GM21360 (cell line): Measurements from ENCODE around the gene ANKRD33.

Experiments used
- ATAC-seq: cut with Tn5 transposase; IDR thresholded peaks from one replicate; pipeline ENCODE4 v1.9.1; 2021; ENCODE audit warnings: mild to moderate bottlenecking, moderate library complexity; ENCODE audit not compliant: unreplicated experiment

Gene ANKRD33

GRCh38 chr12:51898506-51898905 lies 10.6 kb downstream of the ANKRD33 start:
- no peak for ATAC-seq

DNA sequence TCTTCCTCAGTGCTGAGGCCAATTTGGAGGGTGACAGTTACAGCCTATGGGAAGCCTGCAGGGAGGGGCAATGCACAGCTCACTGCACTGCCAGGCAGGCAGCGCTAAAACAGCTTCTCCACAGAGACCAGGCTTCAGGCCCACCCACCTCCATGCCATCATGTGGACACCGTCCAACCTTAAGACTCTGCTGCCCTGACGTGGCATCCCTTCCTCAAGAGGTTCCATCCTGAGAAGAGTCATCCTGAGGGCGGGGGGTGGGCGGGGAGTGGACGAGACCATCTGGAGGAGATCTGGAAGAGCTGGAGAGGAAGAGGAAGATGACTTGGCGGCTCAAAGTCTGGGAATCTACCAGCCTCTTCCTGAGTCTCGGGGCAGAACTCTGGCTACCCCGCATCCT lies 11.0 kb downstream of the ANKRD33 start:
- no peak for ATAC-seq

GRCh38 chr12:51900323-51900889 lies 12.5 kb downstream of the ANKRD33 start:
- no peak for ATAC-seq

GRCh38 chr12:51901121-51901817 lies 13.4 kb downstream of the ANKRD33 start:
- ATAC-seq: no peak

DNA sequence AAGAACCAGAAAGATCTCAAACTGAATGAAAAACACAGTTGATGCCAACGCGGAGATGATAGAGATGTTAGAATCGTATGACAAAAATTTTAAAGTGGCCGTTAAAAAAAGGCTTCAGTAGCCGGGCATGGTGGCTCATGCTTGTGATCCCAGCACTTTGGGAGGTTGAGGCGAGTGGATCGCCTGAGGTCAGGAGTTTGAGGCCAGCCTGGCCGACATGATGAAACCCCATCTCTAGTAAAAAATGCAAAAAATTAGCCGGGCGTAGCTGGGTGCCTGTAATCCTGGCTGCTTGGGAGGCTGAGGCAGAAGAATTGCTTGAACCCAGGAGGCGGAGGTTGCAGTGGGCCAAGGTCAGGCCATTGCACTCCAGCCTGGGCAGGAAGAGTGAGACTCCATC lies 14.0 kb downstream of the ANKRD33 start:
- ATAC-seq: no peak

GRCh38 chr12:51904951-51905470 lies 17.1 kb downstream of the ANKRD33 start:
- no peak for ATAC-seq

DNA sequence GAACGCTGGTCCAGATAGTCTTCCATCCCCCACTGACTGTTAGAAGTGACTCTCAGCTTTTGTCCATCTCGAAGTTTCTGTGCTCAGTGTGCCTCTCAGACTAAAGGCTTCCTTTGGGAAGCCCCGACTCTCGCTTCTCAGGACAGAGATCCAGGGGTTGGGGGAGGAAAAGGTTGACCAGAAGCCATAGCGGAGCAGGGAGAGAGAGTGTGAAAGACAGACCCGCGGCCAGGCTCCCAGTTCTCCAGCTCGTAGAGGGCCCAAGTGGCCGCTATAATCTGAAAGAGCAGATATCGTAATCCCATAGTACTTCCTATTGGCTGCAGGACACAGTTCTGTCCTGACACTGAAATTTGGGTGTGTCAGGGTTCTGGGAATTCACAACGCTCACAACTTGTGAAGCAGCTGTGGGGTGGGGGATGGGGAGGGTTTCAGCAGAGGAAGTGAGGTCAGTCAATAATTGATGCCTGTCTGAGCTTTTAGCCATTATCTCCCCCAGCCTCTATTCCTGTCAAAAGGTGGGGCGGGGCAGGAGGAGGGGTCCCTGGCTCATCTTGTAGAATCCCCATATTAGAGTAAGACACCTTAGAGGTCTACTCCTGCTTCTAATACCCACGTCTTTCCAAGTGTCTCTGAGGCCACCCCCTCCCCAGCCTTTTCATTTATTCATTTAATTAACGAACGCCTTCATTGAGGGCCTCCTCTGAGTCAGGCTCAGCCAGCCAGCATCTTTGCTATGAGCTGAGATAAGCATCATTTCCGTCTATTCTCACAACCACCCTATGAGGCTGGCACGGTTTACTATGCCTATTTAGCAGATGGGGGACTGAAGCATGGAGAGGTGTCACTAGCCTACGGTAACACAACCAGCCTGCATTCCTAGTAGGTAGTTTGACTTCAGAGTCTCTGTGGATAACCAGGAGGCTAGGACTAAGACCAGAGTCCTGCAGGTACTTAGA lies 17.8 kb downstream of the ANKRD33 start:
- no peak for ATAC-seq

DNA sequence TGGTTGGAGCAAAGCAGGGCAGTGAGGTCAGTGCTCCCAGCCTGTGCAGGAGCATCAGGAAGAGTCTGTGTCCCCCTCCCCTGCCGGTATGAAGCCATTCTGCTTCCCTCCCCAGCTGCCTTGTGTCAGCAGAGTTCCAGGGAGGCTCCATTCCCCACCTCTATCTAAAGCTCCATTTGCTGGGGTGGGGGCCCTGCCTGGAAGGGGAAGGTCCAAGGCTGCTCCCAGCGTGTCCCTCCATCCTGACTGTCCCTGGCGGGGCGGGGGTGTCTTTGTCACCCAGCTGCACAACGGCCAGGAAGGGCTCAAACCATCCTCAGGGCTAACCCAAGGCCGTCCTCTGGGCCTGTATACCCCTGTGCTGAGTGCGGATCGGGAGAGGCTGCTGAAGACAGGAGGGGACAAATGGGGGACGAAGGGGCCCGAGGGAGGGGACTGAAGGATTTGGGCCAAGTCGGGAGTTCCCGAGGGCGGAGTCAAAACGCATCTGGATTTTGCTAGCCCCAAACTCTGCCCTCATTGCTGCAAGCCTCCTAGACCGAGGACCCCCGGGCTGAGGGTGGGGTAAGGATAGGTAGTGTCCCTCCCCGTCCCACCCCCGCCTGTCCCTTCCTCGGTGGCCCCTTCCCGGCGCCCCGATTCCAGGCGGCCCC lies 18.7 kb downstream of the ANKRD33 start:
- no peak for ATAC-seq

GRCh38 chr12:51907083-51907855 lies 19.4 kb downstream of the ANKRD33 start, which contains the start of gene ACVRL1:
Gene ACVRL1 (plus strand): TSS chr12:51907504. CDS start chr12:51912475, 4,971 bp downstream.
- no peak for ATAC-seq

DNA sequence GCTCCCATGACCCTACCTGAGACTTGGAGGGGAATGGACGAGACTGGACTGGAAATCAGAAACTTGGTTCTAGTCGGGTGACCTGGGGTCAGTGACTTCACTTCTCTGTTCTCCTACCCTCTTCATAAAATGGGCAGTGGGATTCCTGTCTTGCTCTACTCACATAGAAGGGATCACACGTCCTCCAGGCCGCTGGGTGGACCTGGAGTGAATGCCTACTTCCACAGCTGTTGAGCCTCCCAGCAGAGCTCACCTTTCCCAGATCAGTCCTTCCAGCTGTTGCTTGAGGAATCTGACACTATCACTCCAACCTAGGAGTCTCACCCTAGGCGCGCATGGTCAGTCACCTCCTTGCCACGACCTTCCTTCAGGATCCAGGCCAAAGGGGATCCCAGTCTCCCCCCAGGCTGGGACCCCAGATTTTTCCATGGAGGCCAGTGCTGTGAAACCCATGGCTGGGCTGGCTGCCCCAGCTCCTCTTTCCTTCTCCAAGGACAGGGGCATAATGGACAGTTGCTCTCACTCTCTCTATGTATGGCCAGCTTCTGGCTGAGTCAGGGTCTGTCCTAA lies 20.0 kb downstream of the ANKRD33 start:
- no peak for ATAC-seq

- no peak for ATAC-seq
These were observed 21.1 kb downstream of the ANKRD33 start for GRCh38 chr12:51908876-51909592.

- no peak for ATAC-seq
These were observed 22.3 kb downstream of the ANKRD33 start for GRCh38 chr12:51910168-51910567.

- ATAC-seq: no peak
These were observed 22.8 kb downstream of the ANKRD33 start for GRCh38 chr12:51910691-51911090.

GRCh38 chr12:51911307-51911706 lies 23.4 kb downstream of the ANKRD33 start:
- ATAC-seq: no peak

GRCh38 chr12:51911788-51912711 lies 24.1 kb downstream of the ANKRD33 start:
- no peak for ATAC-seq

- no peak for ATAC-seq
These were observed 25.4 kb downstream of the ANKRD33 start for GRCh38 chr12:51913071-51914033.
